Activated T-cell treated with anti-CD3 and anti-CD28 coated beads for 24 hours (primary cell): ENCODE measurements around the gene KCNH6.

Source experiments
- DNase-seq: peaks from one replicate; pipeline ENCODE4 v3.0.0-alpha.2; 2020; ENCODE audit warnings: low read depth

The KCNH6 gene

DNA sequence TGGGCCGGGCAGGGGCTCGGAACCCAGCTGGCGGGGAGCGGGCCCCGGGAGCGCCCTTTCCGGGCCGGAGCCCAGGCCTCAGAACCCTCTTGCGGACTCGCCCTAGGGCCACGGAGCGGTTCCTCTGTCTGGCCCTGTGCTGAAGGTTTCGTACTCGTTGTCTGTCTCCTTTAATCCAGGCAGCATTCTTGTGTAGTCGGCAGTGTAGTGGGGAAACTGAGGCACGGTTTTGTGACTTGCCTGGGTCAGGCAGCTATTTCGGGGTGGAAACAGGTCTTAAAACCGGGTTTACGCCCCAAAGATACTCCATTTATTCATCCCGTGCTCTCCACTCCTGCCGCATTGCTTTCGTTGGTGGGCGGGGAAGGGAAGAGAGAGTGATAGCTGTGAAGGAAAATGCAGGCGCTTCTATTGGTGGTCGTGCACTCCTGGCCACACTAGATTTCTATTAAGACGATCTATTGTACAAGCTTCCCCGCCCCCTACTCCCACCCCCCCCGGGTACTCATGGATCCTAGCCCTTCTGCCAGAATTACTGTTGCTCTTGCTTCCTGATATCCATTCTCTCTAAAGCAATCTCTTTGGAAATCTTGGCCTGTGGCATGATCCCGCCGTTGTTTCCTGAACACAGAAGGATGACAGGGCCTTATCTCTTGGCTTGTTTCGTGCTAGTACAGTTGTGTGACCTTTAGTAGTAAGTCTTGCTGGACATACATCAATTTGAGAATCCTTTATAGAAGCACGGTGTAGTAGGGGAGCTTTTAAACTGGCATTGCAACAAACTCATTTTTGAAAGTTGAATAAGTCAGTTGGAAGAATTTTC, 27.9 kb downstream of the KCNH6 start:
- no peak for DNase-seq

DNA sequence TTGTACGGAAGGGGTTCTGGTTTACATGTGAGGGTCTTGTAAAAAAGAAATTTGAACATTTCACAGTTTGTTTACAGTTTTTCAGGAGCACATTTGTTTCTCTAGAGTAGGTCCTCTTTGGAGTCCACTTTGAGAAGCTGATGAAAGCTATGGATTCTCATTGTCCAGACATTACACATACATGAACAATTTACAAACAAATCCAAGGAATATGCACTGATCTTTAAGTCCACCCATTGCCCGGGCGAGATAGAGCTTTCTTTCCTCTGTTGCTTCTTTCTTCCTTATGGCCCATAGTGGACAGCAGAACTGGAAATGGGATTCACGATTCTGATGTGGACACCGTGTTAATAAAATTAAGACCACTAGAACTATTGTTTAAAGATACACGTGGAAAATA, 29.1 kb downstream of the KCNH6 start:
- no peak for DNase-seq

DNA sequence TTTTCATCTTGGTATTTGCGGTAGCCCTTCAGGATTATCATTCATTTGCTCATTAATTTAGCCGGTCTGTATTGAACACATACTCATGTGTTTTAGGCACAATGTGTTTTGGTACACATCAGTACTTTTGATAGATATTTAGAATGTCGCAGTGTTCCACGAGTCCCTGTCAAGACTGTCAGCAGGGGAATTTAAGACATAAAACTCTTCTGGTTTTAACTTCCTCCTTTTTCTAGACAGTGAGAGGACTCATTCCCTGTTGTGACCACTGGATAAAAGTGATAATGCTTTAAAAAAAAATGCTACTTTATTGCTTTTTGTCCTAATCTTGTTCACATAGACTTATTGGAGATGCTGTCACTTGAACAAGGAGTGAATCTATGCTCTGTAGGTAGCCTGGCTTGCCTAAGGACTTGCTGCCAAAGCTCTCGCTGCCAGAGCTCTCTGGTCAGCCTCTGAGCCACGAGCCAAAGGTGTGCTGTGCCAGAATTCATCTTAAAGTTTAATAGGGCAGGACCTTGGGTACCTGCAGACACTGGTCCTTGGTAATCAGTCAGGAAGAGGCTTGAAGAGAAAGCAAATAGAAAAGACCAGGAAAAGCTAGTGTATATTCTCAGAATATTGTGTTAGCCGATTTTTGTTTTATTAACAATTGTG, 32.5 kb downstream of the KCNH6 start:
- DNase-seq, result no peak

DNA sequence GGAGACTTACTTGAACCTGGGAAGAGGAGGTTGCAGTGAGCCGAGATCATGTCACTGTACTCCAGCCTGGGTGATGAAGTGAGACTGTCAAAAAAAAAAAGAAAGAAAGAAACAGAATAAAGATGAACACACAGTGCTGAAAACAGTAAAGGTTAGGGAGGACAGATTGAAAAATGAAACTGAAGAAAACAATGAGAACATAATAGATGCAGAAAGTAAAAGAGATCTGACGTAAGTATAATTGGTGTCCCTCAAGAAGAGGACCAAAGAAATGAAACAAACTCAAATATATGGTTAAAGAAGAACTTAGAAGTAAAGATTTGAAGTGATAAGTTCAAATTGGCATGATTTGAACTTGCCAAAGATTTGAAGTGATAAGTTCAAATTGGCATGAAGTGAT, 34.3 kb downstream of the KCNH6 start:
- no peak for DNase-seq

DNA sequence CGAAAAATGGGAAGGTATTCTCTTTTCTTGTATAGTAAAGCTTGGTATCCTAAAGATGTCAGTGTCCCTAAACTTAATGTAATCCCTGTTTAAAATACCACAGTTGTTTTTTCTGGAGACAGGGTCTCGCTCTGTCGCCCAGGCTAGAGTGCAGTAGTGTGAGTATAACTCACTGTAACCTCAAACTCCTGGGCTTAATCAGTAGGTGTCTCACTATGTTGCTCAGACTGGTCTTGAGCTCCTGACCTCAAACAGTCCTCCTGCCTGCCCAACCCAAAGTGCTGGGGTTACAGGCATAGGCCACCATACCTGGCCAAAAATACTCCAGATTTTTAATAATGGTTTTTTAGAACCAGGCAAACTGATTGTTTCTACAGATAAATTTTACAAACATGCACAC, 35.3 kb downstream of the KCNH6 start:
- DNase-seq, result no peak

DNA sequence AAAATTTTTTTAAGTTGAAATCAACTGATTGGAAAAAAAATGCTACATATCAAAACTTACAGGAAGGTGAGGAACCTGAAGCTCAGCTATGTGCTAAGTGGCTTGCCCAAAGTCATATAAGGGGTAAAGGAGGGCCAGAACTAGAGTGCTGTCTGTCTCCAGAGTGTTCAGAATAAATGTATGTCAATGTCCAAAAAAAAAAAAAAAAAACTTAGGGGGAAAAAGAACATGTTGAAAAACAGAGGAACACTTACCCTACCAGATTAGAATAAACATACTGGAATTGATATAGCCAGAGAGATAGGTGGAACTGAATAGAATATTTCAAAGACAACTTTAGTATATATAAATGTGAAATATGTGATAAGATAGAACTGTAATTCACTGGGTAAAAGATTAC, 38.7 kb downstream of the KCNH6 start:
- no peak for DNase-seq

DNA sequence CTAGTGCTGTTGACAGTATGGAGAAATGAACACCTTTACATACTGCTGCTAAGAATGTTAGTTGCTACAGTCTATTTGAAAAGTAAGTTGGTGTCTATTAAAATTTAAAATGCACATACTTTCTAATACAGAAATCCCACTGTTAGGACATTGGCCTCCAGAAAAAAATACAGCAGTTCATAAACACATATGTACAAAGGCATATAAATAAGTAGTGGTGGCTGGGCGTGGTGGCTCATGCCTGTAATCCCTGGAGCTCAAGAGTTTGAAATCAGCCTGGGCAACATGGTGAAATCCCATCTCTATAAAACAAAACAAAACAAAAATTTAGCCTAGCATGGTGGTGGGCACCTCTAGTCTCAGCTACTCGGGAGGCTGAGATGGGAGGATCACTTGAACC, 40.2 kb downstream of the KCNH6 start:
- no peak for DNase-seq

DNA sequence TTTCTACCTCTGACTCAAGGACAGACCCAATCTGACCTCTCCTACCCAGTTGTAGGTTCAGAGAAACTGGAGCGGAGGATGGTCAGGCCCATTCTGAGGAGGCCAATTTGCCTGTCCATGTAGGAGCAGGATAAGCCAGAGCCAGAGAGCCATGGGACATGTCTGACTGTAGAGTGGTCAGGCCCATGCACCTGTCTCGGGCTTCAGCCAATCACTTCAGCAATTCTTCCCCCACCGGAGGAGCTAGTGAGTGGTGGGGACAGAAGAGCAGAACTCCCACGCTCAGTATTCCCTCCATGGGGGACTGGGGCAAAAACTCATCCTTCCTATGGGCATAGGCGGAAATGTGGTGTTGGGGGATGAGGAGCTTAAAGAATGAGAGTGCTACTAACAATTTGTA, 41.4 kb downstream of the KCNH6 start:
- DNase-seq, result no peak

DNA sequence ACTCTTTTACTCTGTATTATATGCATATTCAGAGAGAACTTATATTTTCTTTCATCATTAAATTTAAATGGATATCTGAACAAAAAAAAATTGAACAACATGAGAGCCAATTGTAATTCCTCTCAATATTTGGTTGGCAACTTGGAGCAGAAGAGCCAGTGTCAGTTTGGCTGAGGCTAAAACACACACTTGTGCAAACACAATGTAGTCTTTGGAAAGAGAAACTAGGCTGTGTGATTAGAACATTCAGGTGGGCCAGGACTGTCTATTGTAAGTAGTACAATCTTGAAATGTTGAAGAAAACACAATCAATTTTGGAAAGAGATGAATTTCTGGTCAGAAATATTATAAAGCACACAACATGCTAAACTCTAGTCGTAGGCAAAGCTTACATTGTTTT, 44.1 kb downstream of the KCNH6 start:
- DNase-seq, result no peak

DNA sequence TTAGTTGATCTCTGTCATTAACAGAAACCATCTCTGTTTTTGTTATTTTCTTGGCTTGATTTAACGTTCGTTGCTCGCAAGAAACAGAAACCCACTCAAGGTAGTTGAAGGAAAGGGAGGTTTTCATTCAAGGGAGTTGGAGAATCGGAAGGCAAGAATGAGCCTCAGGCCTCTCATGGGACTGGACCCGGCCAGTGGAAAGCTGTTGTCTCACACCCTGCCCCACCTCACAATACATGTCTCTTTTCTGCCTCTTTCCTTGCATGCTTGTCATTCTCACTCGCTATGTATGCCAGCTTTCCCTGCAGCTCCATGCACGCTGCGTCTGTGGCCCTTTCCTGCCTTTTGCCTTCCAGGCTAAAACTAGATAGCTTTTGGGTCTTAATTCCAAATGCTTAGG, 45.4 kb downstream of the KCNH6 start:
- no peak for DNase-seq

DNA sequence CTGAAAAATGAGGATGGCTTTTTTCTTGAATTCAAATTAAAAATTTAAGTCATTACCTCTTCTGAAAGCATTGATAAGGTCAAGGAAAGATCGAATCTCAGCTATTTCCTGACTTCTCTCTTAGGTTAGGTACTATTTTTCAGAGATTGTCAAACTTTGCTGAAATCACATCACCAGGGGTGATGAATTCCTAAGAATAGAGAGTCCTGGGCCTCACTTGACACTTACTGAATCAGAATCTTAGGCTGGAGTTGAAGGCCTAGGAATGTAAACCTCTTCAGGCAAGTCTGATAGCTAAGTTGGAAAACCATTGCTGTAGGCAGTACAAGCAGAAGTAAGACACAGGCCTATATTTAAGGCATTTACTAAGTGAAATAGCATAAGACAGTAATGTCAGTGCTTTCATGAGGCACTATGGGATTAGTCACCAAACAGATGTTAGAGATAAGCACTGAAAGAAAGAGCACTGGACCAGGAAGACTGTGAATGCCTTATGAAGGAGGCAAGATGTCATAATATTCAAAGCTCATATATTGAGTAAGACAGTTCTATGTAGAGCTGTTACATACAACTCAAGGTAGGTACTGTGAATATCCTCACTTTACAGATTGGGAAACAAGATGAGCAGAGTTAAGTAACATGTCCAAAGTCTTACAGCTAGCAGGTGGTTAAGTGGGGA, 48.6 kb downstream of the KCNH6 start:
- DNase-seq, result no peak

DNA sequence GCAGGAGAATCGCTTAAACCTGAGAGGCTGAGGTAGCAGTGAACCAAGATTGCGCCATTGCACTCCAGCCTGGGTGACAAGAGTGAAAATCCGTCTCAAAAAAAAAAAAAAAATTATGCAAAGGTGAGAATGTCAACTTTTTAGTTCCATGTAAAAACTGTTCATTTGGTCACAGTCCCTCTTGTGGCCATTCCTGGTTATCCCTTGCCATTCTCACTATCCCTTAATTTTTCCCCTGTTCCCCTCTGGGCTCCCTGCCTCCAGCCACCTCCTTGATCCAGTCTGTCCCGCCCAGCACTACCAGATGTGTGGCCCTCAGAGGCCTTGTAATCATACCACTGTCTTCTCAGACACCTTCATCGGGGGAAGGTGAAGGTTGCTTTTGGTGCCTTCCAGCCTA, 50.5 kb downstream of the KCNH6 start:
- DNase-seq, result no peak

DNA sequence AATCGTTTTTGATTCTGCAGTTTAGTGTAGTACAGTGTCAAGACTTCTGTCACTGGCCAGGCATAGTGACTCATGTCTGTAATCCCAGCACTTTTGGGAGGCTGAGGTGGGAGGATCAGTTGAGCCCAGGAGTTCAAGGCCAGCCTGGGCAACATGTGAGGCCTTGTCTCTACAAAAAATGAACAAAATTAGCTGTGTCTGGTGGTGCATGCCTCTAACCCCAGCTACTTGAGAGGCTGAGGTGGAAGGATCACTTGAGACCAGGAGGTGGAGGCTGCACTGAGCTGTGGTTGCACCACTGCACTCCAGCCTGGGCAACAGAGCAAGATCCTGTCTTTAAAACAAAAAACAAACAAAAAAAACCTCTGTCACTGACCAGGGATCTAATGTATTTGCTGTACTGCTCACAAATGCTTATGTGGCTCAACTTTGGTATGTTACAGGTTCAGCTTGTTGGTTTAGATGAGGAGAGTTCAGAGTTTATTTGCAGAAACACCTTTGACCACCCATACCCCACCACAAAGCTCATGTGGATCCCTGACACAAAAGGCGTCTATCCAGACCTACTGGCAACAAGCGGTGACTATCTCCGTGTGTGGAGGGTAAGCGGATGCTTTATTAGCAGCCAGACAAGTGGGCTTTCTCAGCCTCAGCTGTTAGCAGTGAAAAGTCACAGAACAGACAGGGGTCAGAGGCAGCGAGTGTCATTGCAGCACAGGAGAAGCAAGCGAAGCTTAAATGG, 55.0 kb downstream of the KCNH6 start:
- DNase-seq, result no peak

DNA sequence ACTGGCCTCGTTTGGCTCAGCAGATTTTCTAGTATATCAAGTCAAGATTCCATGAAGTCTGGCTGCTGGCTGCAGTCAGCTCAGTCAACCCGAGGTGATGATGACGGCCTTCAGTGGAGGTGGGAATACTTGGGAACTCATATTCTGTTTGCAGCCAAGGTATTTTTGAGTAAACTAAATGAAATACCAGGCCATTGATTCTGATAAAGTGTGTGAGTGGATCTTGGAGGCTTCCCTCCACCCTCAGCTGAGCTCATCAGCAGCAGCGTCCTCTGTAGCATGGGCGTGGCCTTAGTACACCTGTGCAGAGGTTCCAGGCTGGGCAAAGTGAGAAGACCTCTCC, 55.6 kb downstream of the KCNH6 start:
- DNase-seq, result no peak

DNA sequence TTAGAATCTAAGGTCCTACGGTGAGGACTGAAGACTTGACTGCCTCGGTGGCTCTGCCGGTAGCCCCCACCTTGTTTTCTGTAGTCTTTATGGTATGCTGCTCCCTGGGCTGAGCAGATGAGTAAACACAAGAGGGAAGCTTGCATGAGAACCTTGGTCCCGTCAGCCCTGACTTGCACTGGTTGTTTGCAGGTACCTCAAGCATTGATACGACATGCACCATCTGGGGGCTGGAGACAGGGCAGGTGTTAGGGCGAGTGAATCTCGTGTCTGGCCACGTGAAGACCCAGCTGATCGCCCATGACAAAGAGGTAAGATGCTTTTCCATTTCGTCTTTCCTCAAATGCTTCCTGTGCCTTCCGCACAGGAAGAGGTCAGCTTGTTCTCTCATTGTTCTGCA, 56.5 kb downstream of the KCNH6 start:
- no peak for DNase-seq

DNA sequence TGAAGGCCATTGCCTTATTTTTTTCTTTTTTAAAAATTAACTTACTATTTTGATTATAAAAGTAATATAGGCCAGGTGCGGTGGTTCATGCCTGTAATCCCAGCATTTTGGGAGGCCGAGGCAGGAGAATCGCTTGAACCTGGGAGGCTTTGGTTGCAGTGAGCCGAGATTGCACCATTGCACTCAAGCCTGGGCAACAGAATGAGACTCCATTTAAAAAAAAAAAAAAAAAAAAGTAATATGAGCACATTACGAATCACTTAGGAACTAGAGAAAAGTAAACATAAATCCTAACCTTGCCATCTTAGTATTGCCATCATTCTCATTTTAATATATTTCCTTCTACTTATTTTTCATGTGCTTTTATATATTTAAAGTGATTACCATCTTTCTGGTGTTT, 64.6 kb downstream of the KCNH6 start:
- no peak for DNase-seq

DNA sequence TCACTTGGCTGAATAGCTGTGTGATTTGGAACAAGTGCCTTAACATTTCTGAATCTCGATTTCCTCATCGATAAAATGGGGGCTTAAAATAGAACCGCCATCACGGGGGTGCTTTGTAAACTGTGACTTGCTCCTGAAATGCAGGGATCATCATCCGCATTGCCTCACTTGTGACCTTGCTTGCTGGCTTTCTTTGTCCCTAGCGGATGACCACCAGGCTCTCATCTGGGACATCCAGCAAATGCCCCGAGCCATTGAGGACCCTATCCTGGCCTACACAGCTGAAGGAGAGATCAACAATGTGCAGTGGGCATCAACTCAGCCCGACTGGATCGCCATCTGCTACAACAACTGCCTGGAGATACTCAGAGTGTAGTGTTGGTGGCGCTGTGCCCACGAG, 65.6 kb downstream of the KCNH6 start:
- no peak for DNase-seq

DNA sequence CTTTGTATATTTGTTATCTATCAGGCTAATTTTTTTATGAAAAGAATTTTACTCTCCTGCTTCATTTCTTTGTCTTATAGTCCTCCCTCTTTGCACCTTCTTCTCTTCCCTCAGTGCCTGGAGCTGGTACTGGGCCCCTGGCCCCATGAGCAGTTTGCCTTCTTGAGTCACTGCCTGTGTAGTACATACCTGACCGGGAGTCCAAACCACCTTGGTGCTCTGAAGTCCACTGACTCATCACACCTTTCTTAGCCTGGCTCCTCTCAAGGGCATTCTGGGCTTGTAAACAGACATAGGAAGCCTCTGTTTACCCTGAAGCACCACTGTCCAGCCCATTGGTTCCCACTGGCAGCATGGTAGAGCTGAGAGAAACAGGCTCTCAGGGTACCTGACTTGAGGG, 66.5 kb downstream of the KCNH6 start:
- no peak for DNase-seq

DNA sequence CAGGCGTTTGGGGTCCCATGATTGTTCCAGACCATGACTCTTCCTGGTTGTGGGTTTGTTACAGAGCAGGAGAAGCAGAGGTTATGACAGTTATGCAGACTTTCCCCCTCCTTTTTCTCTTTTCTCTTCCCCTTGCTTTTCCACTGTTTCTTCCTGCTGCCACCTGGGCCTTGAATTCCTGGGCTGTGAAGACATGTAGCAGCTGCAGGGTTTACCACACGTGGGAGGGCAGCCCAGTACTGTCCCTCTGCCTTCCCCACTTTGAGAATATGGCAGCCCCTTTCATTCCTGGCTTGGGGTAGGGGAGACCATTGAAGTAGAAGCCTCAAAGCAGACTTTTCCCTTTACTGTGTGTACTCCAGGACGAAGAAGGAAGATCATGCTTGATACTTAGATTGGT, 69.6 kb downstream of the KCNH6 start:
- DNase-seq, result no peak

DNA sequence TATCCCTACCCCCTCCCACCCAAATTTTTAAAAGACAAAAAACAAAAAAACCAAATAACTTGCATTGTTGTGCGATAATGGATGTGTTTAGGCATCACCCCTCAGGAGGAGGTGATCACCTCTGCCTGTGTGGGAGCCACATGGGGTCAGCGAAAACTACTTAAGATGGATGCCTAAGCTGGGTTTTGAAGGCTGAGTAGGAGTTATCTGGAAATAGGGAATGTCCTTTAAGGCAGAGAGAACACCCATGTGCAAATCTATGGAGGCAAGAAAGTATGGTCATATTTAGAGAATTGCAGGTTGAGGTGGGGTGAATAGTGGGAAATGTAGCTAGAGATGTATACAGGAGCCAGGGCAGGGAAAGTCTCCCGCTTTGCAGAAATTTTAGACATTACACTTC, 72.0 kb downstream of the KCNH6 start:
- no peak for DNase-seq
